Neural cell (in vitro differentiated cells): ENCODE measurements around the gene SLC6A20. TPM values are rescaled to one million over a fixed set of nuclear protein-coding genes. Genes with fewer than 3 reads are reported as not detected.

Experiments
- H2AFZ ChIP-seq: fragments of 200-600, 300-800 bp; sonication (generic), shearing (Covaris generic); 2 replicates; pipeline ENCODE4 v1.6.0; 2014; ENCODE audit warnings: low read depth, mild to moderate bottlenecking, antibody characterized with exemption, low read length, moderate library complexity
- H3F3A ChIP-seq: fragments of 200-600 bp; shearing (Covaris generic); 2 replicates; pipeline ENCODE4 v1.6.1; 2016; ENCODE audit warnings: mild to moderate bottlenecking, moderate library complexity, mixed read lengths, antibody characterized with exemption, low read length; ENCODE audit not compliant: insufficient read depth, poor library complexity, severe bottlenecking
- H3K27ac ChIP-seq: fragments of 200-600, 300-800 bp; sonication (generic), shearing (Covaris generic); 2 replicates; pipeline ENCODE4 v1.5.1; 2014; ENCODE audit warnings: mild to moderate bottlenecking, low read length, moderate library complexity
- H3K27me3 ChIP-seq: fragments of 300-800, 200-600 bp; sonication (generic), shearing (Covaris generic); 2 replicates; pipeline ENCODE4 v1.6.0; 2014; ENCODE audit warnings: mild to moderate bottlenecking, low read depth, low read length, moderate library complexity; ENCODE audit not compliant: insufficient read depth
- H3K36me3 ChIP-seq: fragments of 300-800, 200-600 bp; sonication (generic), shearing (Covaris generic); 2 replicates; pipeline ENCODE4 v1.5.1; 2014; ENCODE audit warnings: mild to moderate bottlenecking, antibody characterized with exemption, low read length, moderate library complexity; ENCODE audit not compliant: insufficient read depth
- H3K4me2 ChIP-seq: fragments of 300-800, 200-600 bp; sonication (generic), shearing (Covaris generic); 2 replicates; pipeline ENCODE4 v1.6.0; 2014; ENCODE audit warnings: mild to moderate bottlenecking, low read length
- H3K4me3 ChIP-seq: fragments of 300-800, 200-600 bp; sonication (generic), shearing (Covaris generic); 2 replicates; pipeline ENCODE4 v1.5.1; 2014; ENCODE audit warnings: mild to moderate bottlenecking, low read length, moderate library complexity
- H3K79me2 ChIP-seq: fragments of 200-600 bp; shearing (Covaris generic); replicated peaks from 2 replicates; pipeline ENCODE4 v1.6.0; 2014; ENCODE audit warnings: mild to moderate bottlenecking, low read length, moderate library complexity; ENCODE audit not compliant: insufficient read depth
- H3K9ac ChIP-seq: fragments of 300-800, 200-600 bp; sonication (generic), shearing (Covaris generic); 2 replicates; pipeline ENCODE4 v1.6.1; 2016; ENCODE audit warnings: mild to moderate bottlenecking, low read length, mixed read lengths
- H3K9me2 ChIP-seq: fragments of 200-600 bp; shearing (Covaris generic); 2 replicates; pipeline ENCODE4 v1.6.1; 2016; ENCODE audit warnings: mild to moderate bottlenecking, low read length, mixed read lengths; ENCODE audit not compliant: insufficient read depth
- H3K9me3 ChIP-seq: fragments of 200-600, 300-800 bp; sonication (generic), shearing (Covaris generic); 2 replicates; pipeline ENCODE4 v1.6.1; 2016; ENCODE audit warnings: mild to moderate bottlenecking, mixed run types, low read length, moderate library complexity, mixed read lengths
- H4K20me1 ChIP-seq: fragments of 200-600 bp; shearing (Covaris generic); 2 replicates; pipeline ENCODE4 v1.6.1; 2016; ENCODE audit warnings: mild to moderate bottlenecking, mixed run types; ENCODE audit not compliant: insufficient read depth
- EP300 ChIP-seq: fragments of 450-650 bp; conservative IDR thresholded peaks from 2 replicates; pipeline ENCODE4 v1.6.1; 2014; ENCODE audit warnings: antibody characterized with exemption, mild to moderate bottlenecking, moderate library complexity; ENCODE audit not compliant: poor library complexity, severe bottlenecking
- EZH2 ChIP-seq: fragments of 200-600, 300-800 bp; shearing (Covaris generic), sonication (generic); IDR thresholded peaks from 2 replicates; pipeline ENCODE4 v1.6.1; 2014; ENCODE audit warnings: antibody characterized with exemption, low read length, borderline replicate concordance, mild to moderate bottlenecking; ENCODE audit not compliant: insufficient read depth, poor library complexity, severe bottlenecking
- MXI1 ChIP-seq: fragments of 450-650 bp; conservative IDR thresholded peaks from 2 replicates; pipeline ENCODE4 v1.6.1; 2014; ENCODE audit warnings: antibody characterized with exemption, mild to moderate bottlenecking; ENCODE audit not compliant: poor library complexity, severe bottlenecking
- POLR2AphosphoS5 ChIP-seq: IDR thresholded peaks from 2 replicates; pipeline ENCODE4 v1.6.1; 2012
- RAD21 ChIP-seq: fragments of 450-650 bp; conservative IDR thresholded peaks from 2 replicates; pipeline ENCODE4 v1.6.1; 2014; ENCODE audit warnings: antibody characterized with exemption, mild to moderate bottlenecking, moderate library complexity
- SMC3 ChIP-seq: fragments of 450-650 bp; conservative IDR thresholded peaks from 2 replicates; pipeline ENCODE4 v1.6.1; 2014; ENCODE audit warnings: antibody characterized with exemption, mild to moderate bottlenecking, moderate library complexity; ENCODE audit not compliant: poor library complexity
- TAF1 ChIP-seq: IDR thresholded peaks from 2 replicates; pipeline ENCODE4 v1.6.1; 2012; ENCODE audit warnings: low read depth
- polyA plus RNA-seq: library from polyadenylated mRNA; depleted of rRNA; stranded (reverse); fragments of >200 nt; gene quantifications from 2 replicates; pipeline ENCODE4 v1.2.3, GENCODE V29; 2014
- TF ChIP-seq, protein P1 (sequence below): IDR thresholded peaks from 2 replicates; pipeline ENCODE4 v1.6.1; 2012; ENCODE audit warnings: borderline replicate concordance
- TF ChIP-seq, protein P2 (sequence below): fragments of 450-650 bp; IDR thresholded peaks from 2 replicates; pipeline ENCODE4 v1.5.1; 2014; ENCODE audit warnings: antibody characterized with exemption, mild to moderate bottlenecking, moderate library complexity; ENCODE audit not compliant: poor library complexity, severe bottlenecking

The SLC6A20 gene
- polyA plus RNA-seq, 1 donor from 2014 or later, result not detected

DNA sequence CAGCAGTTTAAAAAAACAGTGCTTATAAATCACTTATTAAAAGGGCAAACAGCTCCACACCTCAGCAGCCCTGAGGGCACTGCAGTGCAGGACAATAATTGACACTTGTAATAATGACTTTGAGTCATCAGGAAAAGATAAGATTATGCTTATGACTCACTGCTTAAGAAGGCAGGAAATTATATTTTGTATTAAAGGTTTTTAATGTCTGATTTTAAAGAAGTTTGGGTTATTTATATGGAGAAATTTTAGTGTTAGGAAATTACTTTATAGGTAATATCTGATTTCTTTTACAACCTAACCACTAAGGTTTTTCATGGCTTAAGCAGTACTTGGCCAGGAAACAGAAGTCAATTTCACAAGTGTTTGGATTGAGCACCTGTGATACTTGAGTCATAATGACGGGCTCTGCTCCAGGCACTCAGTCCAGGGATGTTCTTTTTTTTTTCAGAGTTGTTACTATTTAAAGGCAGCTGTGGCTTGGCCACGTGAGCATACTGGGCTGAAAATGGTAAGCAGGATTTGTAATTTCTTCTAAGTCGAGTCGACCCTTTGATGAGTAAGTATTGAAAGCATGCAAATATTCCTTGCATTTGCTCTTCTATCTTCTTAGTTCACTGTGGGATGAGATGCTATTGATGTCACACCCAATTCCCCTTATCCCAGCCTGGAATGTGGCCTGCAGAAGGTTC is 21.6 kb upstream of the SLC6A20 start:
- peaks cover 6% of the 10 kb centered on the region for H3K9me3 ChIP-seq
- no peaks in the 10 kb centered on the region for H3K36me3 ChIP-seq
- no peaks in the 10 kb centered on the region for H3K79me2 ChIP-seq
- no peaks in the 10 kb centered on the region for H4K20me1 ChIP-seq
- H2AFZ ChIP-seq, result no peak overlapping the region
- H3K4me2 ChIP-seq, result no peak overlapping the region
- H3K27me3 ChIP-seq, result no peaks in the 10 kb centered on the region
- no peak overlapping the region for H3K4me3 ChIP-seq
- TF ChIP-seq, protein P1, sequence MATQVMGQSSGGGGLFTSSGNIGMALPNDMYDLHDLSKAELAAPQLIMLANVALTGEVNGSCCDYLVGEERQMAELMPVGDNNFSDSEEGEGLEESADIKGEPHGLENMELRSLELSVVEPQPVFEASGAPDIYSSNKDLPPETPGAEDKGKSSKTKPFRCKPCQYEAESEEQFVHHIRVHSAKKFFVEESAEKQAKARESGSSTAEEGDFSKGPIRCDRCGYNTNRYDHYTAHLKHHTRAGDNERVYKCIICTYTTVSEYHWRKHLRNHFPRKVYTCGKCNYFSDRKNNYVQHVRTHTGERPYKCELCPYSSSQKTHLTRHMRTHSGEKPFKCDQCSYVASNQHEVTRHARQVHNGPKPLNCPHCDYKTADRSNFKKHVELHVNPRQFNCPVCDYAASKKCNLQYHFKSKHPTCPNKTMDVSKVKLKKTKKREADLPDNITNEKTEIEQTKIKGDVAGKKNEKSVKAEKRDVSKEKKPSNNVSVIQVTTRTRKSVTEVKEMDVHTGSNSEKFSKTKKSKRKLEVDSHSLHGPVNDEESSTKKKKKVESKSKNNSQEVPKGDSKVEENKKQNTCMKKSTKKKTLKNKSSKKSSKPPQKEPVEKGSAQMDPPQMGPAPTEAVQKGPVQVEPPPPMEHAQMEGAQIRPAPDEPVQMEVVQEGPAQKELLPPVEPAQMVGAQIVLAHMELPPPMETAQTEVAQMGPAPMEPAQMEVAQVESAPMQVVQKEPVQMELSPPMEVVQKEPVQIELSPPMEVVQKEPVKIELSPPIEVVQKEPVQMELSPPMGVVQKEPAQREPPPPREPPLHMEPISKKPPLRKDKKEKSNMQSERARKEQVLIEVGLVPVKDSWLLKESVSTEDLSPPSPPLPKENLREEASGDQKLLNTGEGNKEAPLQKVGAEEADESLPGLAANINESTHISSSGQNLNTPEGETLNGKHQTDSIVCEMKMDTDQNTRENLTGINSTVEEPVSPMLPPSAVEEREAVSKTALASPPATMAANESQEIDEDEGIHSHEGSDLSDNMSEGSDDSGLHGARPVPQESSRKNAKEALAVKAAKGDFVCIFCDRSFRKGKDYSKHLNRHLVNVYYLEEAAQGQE, result no peak
- TF ChIP-seq POLR2AphosphoS5 (no peak), MXI1 (no peak), EZH2 (no peak), RAD21 (no peak), TAF1 (no peak), EP300 (no peak), SMC3 (no peak)
- TF ChIP-seq, protein P2, sequence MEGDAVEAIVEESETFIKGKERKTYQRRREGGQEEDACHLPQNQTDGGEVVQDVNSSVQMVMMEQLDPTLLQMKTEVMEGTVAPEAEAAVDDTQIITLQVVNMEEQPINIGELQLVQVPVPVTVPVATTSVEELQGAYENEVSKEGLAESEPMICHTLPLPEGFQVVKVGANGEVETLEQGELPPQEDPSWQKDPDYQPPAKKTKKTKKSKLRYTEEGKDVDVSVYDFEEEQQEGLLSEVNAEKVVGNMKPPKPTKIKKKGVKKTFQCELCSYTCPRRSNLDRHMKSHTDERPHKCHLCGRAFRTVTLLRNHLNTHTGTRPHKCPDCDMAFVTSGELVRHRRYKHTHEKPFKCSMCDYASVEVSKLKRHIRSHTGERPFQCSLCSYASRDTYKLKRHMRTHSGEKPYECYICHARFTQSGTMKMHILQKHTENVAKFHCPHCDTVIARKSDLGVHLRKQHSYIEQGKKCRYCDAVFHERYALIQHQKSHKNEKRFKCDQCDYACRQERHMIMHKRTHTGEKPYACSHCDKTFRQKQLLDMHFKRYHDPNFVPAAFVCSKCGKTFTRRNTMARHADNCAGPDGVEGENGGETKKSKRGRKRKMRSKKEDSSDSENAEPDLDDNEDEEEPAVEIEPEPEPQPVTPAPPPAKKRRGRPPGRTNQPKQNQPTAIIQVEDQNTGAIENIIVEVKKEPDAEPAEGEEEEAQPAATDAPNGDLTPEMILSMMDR, result no peak
- no peak overlapping the region for H3K9ac ChIP-seq
- H3K9me2 ChIP-seq, result no peaks in the 10 kb centered on the region
- no peaks in the 10 kb centered on the region for H3F3A ChIP-seq
- no peak overlapping the region for H3K27ac ChIP-seq

DNA sequence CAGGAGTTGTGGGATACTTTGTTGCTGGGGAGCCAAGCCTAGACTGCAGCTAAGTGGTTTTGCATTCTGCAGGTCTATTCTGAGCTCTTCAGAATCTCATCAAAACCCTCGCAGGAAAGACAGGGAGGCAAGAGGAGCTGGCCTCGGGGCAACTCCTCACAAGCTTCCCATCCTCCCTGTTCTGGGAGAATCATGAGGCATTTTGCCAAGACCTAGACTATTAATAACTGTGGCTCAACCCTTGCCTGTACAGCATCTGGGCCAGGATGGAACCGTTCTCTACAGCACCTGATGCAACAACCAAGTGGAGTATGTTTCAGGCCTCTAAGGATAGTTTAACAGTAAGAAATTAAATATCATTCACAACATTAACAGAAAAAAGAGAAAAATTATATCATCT is 20.2 kb upstream of the SLC6A20 start:
- Histone ChIP-seq H3K9me3 (peaks cover 6% of the 10 kb centered on the region), H3K4me3 (no peak overlapping the region), H4K20me1 (no peaks in the 10 kb centered on the region), H3K27ac (no peak overlapping the region), H3K9me2 (no peaks in the 10 kb centered on the region), H3K4me2 (no peak overlapping the region), H2AFZ (no peak overlapping the region), H3K36me3 (no peaks in the 10 kb centered on the region), H3K79me2 (no peaks in the 10 kb centered on the region), H3F3A (no peaks in the 10 kb centered on the region), H3K27me3 (no peaks in the 10 kb centered on the region), H3K9ac (no peak overlapping the region)
- TF ChIP-seq MXI1 (no peak), TAF1 (no peak), POLR2AphosphoS5 (no peak), EP300 (no peak), RAD21 (no peak), SMC3 (no peak), EZH2 (no peak)
- TF ChIP-seq, protein P1, result no peak
- TF ChIP-seq, protein P2, result no peak
